Astrocyte of the cerebellum (primary cell): ENCODE measurements around the gene TMEM240.
"Not testable (repeated sequence)": the region's sequence is repeated elsewhere in the genome, so short reads cannot be mapped to it uniquely, and the experiment has no call there.

ENCODE experiments used
- DNase-seq: peaks from one replicate; pipeline ENCODE4 v3.0.0-alpha.2; 2011; ENCODE audit warnings: low read depth
- H3K4me3 ChIP-seq: 2 replicates; pipeline ENCODE4 v1.5.1; 2011; ENCODE audit warnings: mild to moderate bottlenecking, low read depth, low read length, moderate library complexity
- in situ Hi-C: cut with HindIII; loops from 2 replicates; pipeline ENCODE4 v1.10.0; 2017; ENCODE audit warnings: low sequenced_read_pairs
- TF ChIP-seq, protein P1 (sequence below): IDR thresholded peaks from 2 replicates; pipeline ENCODE4 v1.5.1; 2012; ENCODE audit warnings: low read length, low read depth, moderate library complexity, mild to moderate bottlenecking; ENCODE audit errors: missing control alignments

Gene TMEM240

DNA sequence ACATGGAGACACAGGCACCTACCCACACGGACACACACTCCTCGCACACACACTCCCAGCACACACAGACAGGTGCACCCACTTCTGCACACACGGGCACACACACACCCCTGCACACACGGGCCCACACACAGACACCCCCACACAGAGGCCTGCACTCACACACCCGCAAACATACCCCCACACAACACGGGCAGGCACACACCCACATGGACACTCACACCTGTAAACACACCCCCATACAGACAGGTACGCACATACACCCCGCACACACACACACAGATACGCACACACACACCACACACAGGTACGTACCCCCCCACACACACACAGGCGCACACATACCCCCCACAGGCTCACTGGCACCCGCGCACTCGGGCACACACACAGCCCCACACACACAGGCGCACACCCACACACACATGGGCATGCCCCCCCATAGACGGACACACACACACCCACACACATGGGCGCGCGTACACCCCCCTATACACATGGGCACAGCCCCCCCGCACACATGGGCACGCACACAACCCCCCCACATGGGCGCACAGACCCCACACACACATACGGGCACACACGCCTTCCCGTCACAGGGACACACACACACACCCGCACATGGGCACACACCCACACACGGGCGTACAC is 22.3 kb downstream of the TMEM240 start:
- in situ Hi-C loops, result no loop called here
- TF ChIP-seq, protein P1, sequence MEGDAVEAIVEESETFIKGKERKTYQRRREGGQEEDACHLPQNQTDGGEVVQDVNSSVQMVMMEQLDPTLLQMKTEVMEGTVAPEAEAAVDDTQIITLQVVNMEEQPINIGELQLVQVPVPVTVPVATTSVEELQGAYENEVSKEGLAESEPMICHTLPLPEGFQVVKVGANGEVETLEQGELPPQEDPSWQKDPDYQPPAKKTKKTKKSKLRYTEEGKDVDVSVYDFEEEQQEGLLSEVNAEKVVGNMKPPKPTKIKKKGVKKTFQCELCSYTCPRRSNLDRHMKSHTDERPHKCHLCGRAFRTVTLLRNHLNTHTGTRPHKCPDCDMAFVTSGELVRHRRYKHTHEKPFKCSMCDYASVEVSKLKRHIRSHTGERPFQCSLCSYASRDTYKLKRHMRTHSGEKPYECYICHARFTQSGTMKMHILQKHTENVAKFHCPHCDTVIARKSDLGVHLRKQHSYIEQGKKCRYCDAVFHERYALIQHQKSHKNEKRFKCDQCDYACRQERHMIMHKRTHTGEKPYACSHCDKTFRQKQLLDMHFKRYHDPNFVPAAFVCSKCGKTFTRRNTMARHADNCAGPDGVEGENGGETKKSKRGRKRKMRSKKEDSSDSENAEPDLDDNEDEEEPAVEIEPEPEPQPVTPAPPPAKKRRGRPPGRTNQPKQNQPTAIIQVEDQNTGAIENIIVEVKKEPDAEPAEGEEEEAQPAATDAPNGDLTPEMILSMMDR, result no peak
- no peak for DNase-seq
- H3K4me3 ChIP-seq, result no peak overlapping the region

GRCh38 chr1:1516923-1517322 is 23.5 kb downstream of the TMEM240 start:
- not testable (repeated sequence) for H3K4me3 ChIP-seq

DNA sequence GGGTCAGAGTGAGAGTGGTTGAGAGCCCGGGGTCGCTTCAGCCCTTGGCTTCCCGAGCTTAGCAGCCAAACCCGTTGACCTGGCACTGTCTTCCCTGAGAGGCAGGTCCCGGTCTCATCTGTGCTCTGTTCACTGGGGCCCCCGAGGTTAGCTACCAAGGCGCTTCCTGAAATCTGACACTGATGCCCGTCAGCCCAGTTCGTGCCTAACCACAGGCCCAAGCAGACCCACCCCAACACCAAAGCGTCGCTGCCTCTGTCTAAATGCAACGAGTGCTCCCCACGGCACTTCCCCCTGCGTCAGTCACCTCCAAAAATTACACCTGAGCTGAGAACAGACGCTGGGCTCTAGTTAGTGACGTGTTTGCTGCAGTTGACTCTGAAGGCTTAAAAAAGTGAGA is 26.0 kb downstream of the TMEM240 start:
- in situ Hi-C loops, H3K4me3 ChIP-seq, DNase-seq: not testable (repeated sequence)

More at GRCh38 chr1:1516923-1517322, 23.5 kb downstream of the TMEM240 start:
- DNase-seq, in situ Hi-C loops: not testable (repeated sequence)

DNA sequence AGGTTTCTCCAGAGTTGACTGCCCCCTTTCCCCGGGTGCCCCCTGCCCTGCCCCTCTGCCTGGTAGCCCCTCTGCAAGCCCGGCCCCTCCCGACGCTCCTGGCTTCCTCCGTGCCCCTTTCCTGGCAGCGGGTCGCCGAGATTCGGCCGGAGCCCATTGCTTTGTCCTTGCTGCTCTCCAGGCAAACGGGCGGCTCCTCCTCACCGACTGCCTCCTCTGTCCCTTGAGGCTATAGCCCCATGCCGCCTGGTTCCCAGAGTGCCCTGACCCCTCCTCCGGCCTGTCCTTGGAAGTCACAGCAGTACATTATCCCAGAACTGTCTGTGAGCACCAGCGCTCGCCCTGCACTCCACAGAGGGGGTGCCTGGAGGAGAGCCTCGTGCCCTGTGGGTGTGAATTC is 26.7 kb downstream of the TMEM240 start:
- DNase-seq, H3K4me3 ChIP-seq, in situ Hi-C loops: not testable (repeated sequence)

- peak overlapping the region; percentile 88 for H3K4me3 ChIP-seq
- in situ Hi-C loops, DNase-seq: not testable (repeated sequence)
Observed at GRCh38 chr1:1512425-1512824, 28.0 kb downstream of the TMEM240 start.

- TF ChIP-seq, protein P1, result no peak
- DNase-seq, result peak; percentile 94
- in situ Hi-C loops, result no loop called here
- H3K4me3 ChIP-seq, result peak within 1 kb of the TSS; percentile 88
Observed at GRCh38 chr1:1511533-1512285, 28.7 kb downstream of the TMEM240 start, which contains the start of gene ATAD3A. Gene ATAD3A, plus strand, starts transcription at chr1:1512162. Its CDS starts 107 bp downstream, at chr1:1512269.

DNA sequence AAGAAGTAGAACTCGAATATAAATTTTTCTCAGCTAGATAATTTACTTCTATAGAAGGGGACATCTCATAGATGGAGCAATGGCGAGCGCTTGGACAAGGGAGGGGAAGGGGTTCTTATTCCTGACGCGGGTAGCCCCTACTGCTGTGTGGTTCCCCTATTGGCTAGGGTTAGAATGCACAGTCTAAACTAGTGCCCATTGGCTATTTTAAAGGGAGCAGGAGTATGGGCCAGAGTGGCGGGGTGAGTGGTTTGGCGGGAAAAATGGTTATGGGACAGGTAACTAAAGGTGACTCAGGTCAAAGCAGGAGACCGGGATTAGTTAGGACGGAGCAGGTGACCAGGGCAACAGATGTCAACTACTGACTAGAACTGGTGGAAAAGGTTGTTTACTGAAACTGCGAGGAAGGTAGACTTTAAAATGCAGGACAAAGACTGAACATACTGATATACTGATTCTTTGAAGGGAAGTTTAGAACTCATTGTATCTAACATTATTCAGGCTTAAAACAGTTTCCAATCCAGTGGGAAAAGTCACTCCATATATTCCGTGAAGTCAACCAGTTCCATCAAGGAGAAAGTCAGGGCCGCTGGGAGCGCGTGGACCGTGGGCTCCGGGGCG is 29.4 kb downstream of the TMEM240 start:
- in situ Hi-C loops, result no loop called here

DNA sequence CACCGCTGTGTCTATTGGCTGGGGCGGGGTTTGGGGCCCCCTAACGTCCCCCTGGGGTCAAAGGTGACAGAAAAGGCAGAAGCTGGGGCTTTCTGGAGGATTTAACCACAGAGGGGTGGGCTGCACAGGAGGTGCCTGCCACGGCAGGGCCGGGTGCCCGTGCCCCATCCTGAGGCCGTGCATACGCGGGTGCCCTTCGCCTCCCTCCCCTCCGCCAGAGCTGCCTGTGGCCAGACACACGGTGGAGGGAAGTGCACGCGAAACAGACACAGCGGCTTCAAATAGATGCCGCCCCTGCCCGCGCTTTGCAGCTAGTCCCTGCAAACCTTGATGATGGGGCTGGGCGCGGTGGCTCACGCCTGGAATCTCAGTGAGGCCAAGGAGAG is 31.0 kb downstream of the TMEM240 start:
- DNase-seq, in situ Hi-C loops, H3K4me3 ChIP-seq: not testable (repeated sequence)

More for the DNA sequence above, 29.4 kb downstream of the TMEM240 start:
- TF ChIP-seq, protein P1, result no peak
- no peak for DNase-seq
- H3K4me3 ChIP-seq, result peak overlapping the region; percentile 88

GRCh38 chr1:1508775-1509464 is 31.5 kb downstream of the TMEM240 start:
- H3K4me3 ChIP-seq, DNase-seq, in situ Hi-C loops: not testable (repeated sequence)
